ACC112 (cell line): ENCODE measurements around the gene TET2.

Source experiments
- H2AFZ ChIP-seq: fragments of 200-600 bp; sonication (generic); one replicate; pipeline ENCODE4 v1.6.0; 2017; ENCODE audit warnings: antibody characterized with exemption, low read length; ENCODE audit not compliant: unreplicated experiment
- H3K27ac ChIP-seq: fragments of 200-600 bp; sonication (generic); 2 replicates; pipeline ENCODE4 v1.5.1; 2014; ENCODE audit warnings: low read depth, mild to moderate bottlenecking, antibody characterized with exemption, low read length, moderate library complexity
- H3K27me3 ChIP-seq: fragments of 200-600 bp; sonication (generic); 2 replicates; pipeline ENCODE4 v1.6.1; 2014; ENCODE audit warnings: mild to moderate bottlenecking, antibody characterized with exemption, low read length, moderate library complexity, mixed read lengths; ENCODE audit not compliant: insufficient read depth
- H3K36me3 ChIP-seq: fragments of 200-600 bp; sonication (generic); 2 replicates; pipeline ENCODE4 v1.6.1; 2016; ENCODE audit warnings: mild to moderate bottlenecking, antibody characterized with exemption, low read length, moderate library complexity, mixed read lengths; ENCODE audit not compliant: insufficient read depth
- H3K4me1 ChIP-seq: fragments of 200-600 bp; sonication (generic); one replicate; pipeline ENCODE4 v1.6.1; 2016; ENCODE audit warnings: low read length, mixed read lengths; ENCODE audit not compliant: insufficient read depth, unreplicated experiment, control insufficient read depth
- H3K4me3 ChIP-seq: fragments of 200-600 bp; sonication (generic); 2 replicates; pipeline ENCODE4 v1.5.1; 2014; ENCODE audit warnings: mild to moderate bottlenecking, low read depth, low read length
- H3K79me2 ChIP-seq: fragments of 200-600 bp; sonication (generic); one replicate; pipeline ENCODE4 v1.6.0; 2016; ENCODE audit warnings: low read length; ENCODE audit not compliant: control insufficient read depth, unreplicated experiment, insufficient read depth

The TET2 gene

DNA sequence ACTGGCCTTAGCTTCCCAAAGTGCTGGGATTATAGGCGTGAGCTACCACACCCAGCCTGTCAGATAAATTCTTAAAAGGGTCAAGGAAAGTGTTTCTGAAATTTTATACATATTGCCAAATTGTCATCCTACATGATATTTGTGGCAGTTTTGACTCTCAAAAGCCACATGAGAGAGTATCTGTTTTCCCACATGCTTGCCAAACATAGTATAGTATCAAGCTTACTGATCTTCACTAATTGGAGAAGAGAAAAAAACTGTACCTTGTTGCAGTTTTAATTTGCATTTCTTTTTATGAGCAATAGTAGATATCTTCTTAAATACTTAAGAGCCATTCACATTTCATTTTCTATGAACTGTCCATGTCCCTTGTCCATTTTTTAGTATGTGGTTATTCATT, 83.6 kb downstream of the TET2 start:
- Histone ChIP-seq H3K27me3 (no peaks in the 10 kb centered on the region), H3K4me3 (no peak overlapping the region), H2AFZ (no peak overlapping the region), H3K27ac (no peak overlapping the region), H3K36me3 (no peaks in the 10 kb centered on the region; the same call in 1 of the 2 replicates), H3K79me2 (peaks cover 20% of the 10 kb centered on the region), H3K4me1 (no peaks in the 10 kb centered on the region)

- no peak overlapping the region for H3K4me3 ChIP-seq
- no peak overlapping the region for H2AFZ ChIP-seq
- H3K79me2 ChIP-seq: peaks cover 7% of the 10 kb centered on the region
- H3K27ac ChIP-seq: no peak overlapping the region
- H3K27me3 ChIP-seq: no peaks in the 10 kb centered on the region
- no peaks in the 10 kb centered on the region; the same call in 1 of the 2 replicates for H3K36me3 ChIP-seq
- H3K4me1 ChIP-seq: no peaks in the 10 kb centered on the region
These were observed 85.7 kb downstream of the TET2 start for GRCh38 chr4:105232374-105232773.

- Histone ChIP-seq H3K79me2 (peaks cover 4% of the 10 kb centered on the region), H2AFZ (no peak overlapping the region), H3K27me3 (no peaks in the 10 kb centered on the region), H3K4me3 (no peak overlapping the region), H3K4me1 (no peaks in the 10 kb centered on the region), H3K36me3 (no peaks in the 10 kb centered on the region; the same call in none of the 2 replicates), H3K27ac (no peak overlapping the region)
These were observed 87.9 kb downstream of the TET2 start for GRCh38 chr4:105234582-105234981.

DNA sequence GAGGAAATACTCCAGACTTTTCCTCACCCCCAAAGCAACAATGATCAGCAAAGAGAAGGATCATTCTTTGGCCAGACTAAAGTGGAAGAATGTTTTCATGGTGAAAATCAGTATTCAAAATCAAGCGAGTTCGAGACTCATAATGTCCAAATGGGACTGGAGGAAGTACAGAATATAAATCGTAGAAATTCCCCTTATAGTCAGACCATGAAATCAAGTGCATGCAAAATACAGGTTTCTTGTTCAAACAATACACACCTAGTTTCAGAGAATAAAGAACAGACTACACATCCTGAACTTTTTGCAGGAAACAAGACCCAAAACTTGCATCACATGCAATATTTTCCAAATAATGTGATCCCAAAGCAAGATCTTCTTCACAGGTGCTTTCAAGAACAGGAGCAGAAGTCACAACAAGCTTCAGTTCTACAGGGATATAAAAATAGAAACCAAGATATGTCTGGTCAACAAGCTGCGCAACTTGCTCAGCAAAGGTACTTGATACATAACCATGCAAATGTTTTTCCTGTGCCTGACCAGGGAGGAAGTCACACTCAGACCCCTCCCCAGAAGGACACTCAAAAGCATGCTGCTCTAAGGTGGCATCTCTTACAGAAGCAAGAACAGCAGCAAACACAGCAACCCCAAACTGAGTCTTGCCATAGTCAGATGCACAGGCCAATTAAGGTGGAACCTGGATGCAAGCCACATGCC, 89.7 kb downstream of the TET2 start:
- Histone ChIP-seq H3K36me3 (no peaks in the 10 kb centered on the region; the same call in none of the 2 replicates), H3K79me2 (peaks cover 4% of the 10 kb centered on the region), H3K4me1 (no peaks in the 10 kb centered on the region), H3K27ac (no peak overlapping the region), H3K27me3 (no peaks in the 10 kb centered on the region), H3K4me3 (no peak overlapping the region), H2AFZ (no peak overlapping the region)

DNA sequence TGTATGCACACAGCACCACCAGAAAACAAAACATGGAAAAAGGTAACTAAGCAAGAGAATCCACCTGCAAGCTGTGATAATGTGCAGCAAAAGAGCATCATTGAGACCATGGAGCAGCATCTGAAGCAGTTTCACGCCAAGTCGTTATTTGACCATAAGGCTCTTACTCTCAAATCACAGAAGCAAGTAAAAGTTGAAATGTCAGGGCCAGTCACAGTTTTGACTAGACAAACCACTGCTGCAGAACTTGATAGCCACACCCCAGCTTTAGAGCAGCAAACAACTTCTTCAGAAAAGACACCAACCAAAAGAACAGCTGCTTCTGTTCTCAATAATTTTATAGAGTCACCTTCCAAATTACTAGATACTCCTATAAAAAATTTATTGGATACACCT, 90.2 kb downstream of the TET2 start:
- no peaks in the 10 kb centered on the region for H3K27me3 ChIP-seq
- no peaks in the 10 kb centered on the region; the same call in none of the 2 replicates for H3K36me3 ChIP-seq
- H2AFZ ChIP-seq: no peak overlapping the region
- no peaks in the 10 kb centered on the region for H3K4me1 ChIP-seq
- H3K4me3 ChIP-seq: no peak overlapping the region
- H3K79me2 ChIP-seq: peaks cover 1% of the 10 kb centered on the region
- no peak overlapping the region for H3K27ac ChIP-seq

- no peaks in the 10 kb centered on the region for H3K4me1 ChIP-seq
- H3K27me3 ChIP-seq: no peaks in the 10 kb centered on the region
- H3K4me3 ChIP-seq: no peak overlapping the region
- H3K27ac ChIP-seq: no peak overlapping the region
- H3K36me3 ChIP-seq: peaks cover 2% of the 10 kb centered on the region
- no peaks in the 10 kb centered on the region for H3K79me2 ChIP-seq
- no peak overlapping the region for H2AFZ ChIP-seq
These were observed 93.4 kb downstream of the TET2 start for GRCh38 chr4:105240037-105240436.

GRCh38 chr4:105241451-105241850, 94.8 kb downstream of the TET2 start:
- peaks cover 2% of the 10 kb centered on the region; the same call in 1 of the 2 replicates for H3K36me3 ChIP-seq
- H3K4me1 ChIP-seq: peaks cover 2% of the 10 kb centered on the region
- H3K27me3 ChIP-seq: no peaks in the 10 kb centered on the region
- no peaks in the 10 kb centered on the region for H3K79me2 ChIP-seq
- H2AFZ ChIP-seq: no peak overlapping the region
- H3K4me3 ChIP-seq: no peak overlapping the region
- H3K27ac ChIP-seq: no peak overlapping the region

- Histone ChIP-seq H3K4me1 (peaks cover 5% of the 10 kb centered on the region), H3K36me3 (peaks cover 2% of the 10 kb centered on the region; the same call in 1 of the 2 replicates), H2AFZ (no peak overlapping the region), H3K79me2 (no peaks in the 10 kb centered on the region), H3K27ac (no peak overlapping the region), H3K4me3 (no peak overlapping the region), H3K27me3 (no peaks in the 10 kb centered on the region)
These were observed 96.8 kb downstream of the TET2 start for GRCh38 chr4:105243446-105243845.

DNA sequence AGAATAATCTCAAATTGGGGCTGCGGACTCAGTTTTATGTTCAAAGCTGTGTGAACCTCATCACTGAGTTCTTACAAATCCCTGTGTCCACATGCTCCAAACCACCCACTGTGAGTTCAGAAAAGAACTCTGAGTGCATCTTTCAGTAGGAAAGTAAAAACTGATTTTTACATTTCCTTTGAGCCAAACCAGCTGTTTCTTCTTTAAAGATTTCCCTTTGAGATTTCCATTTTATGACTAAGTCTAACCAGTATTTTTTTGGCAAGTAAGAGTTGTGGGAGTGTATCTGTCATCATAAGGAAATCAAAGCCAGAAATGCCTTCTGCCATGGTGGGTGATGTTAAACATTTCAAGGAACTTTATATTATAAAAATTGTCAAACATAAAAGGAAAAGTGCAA, 100.0 kb downstream of the TET2 start:
- H3K4me3 ChIP-seq: no peak overlapping the region
- peak overlapping the region; percentile 18; the same call in 1 of the 2 replicates for H3K27ac ChIP-seq
- H3K79me2 ChIP-seq: no peaks in the 10 kb centered on the region
- H2AFZ ChIP-seq: no peak overlapping the region
- H3K36me3 ChIP-seq: peaks cover 2% of the 10 kb centered on the region; the same call in 1 of the 2 replicates
- H3K27me3 ChIP-seq: no peaks in the 10 kb centered on the region
- H3K4me1 ChIP-seq: peaks cover 5% of the 10 kb centered on the region

- Histone ChIP-seq H3K36me3 (peaks cover 17% of the 10 kb centered on the region), H3K27me3 (no peaks in the 10 kb centered on the region), H2AFZ (no peak overlapping the region), H3K4me1 (peaks cover 5% of the 10 kb centered on the region), H3K27ac (no peak overlapping the region), H3K79me2 (no peaks in the 10 kb centered on the region), H3K4me3 (no peak overlapping the region)
These were observed 101.9 kb downstream of the TET2 start for GRCh38 chr4:105248613-105249012.

GRCh38 chr4:105257817-105258495, 111.3 kb downstream of the TET2 start:
- Histone ChIP-seq H3K36me3 (peaks cover 16% of the 10 kb centered on the region), H3K4me3 (no peak overlapping the region), H3K79me2 (no peaks in the 10 kb centered on the region), H3K27me3 (no peaks in the 10 kb centered on the region), H3K27ac (no peak overlapping the region), H2AFZ (no peak overlapping the region), H3K4me1 (no peaks in the 10 kb centered on the region)
